Nephron progenitor cell (in vitro differentiated cells): ENCODE data around the gene CSRNP2.

Source experiments
- DNase-seq: peaks from one replicate; pipeline ENCODE4 v3.0.0; 2021
- H3K27ac Mint-ChIP-seq: 2 replicates; pipeline ENCODE4 v1.8.0; 2021; ENCODE audit warnings: mild to moderate bottlenecking, moderate library complexity, mixed read lengths
- H3K27me3 Mint-ChIP-seq: 2 replicates; pipeline ENCODE4 v1.8.0; 2021; ENCODE audit warnings: mild to moderate bottlenecking, low read depth, mixed read lengths; ENCODE audit not compliant: poor library complexity
- H3K36me3 Mint-ChIP-seq: 2 replicates; pipeline ENCODE4 v1.8.0; 2021; ENCODE audit warnings: low read depth, mixed read lengths
- H3K4me1 Mint-ChIP-seq: 2 replicates; pipeline ENCODE4 v1.8.0; 2021; ENCODE audit warnings: mixed read lengths
- H3K4me3 Mint-ChIP-seq: 2 replicates; pipeline ENCODE4 v1.8.0; 2021; ENCODE audit warnings: mild to moderate bottlenecking, moderate library complexity, mixed read lengths
- H3K9me3 Mint-ChIP-seq: 2 replicates; pipeline ENCODE4 v1.8.0; 2021; ENCODE audit warnings: mild to moderate bottlenecking, moderate library complexity, mixed read lengths
- CTCF ChIP-seq: fragments of 200-600 bp; sonication (generic); IDR thresholded peaks from 2 replicates; pipeline ENCODE4 v1.5.0; 2021; ENCODE audit warnings: antibody characterized with exemption

Gene CSRNP2

GRCh38 chr12:51025338-51025835 lies 58.0 kb downstream of the CSRNP2 start:
- DNase-seq = no peak

GRCh38 chr12:51023625-51024382 lies 59.6 kb downstream of the CSRNP2 start:
- DNase-seq = no peak
- peaks cover 15% of the 10 kb centered on the region for H3K36me3 Mint-ChIP-seq
- peak overlapping the region; percentile 96 for H3K27ac Mint-ChIP-seq
- no peaks in the 10 kb centered on the region for H3K9me3 Mint-ChIP-seq
- H3K4me3 Mint-ChIP-seq = peak overlapping the region; percentile 83
- peaks cover 61% of the 10 kb centered on the region for H3K4me1 Mint-ChIP-seq
- H3K27me3 Mint-ChIP-seq = peaks cover 6% of the 10 kb centered on the region
- no peak for TF ChIP-seq CTCF

More at GRCh38 chr12:51025338-51025835, 58.0 kb downstream of the CSRNP2 start:
- peak overlapping the region; percentile 83 for H3K4me3 Mint-ChIP-seq
- H3K4me1 Mint-ChIP-seq = peaks cover 72% of the 10 kb centered on the region
- H3K27ac Mint-ChIP-seq = peak overlapping the region; percentile 96
- H3K36me3 Mint-ChIP-seq = peaks cover 14% of the 10 kb centered on the region
- H3K9me3 Mint-ChIP-seq = no peaks in the 10 kb centered on the region
- TF ChIP-seq CTCF = no peak
- peaks cover 7% of the 10 kb centered on the region for H3K27me3 Mint-ChIP-seq

GRCh38 chr12:51021694-51022093 lies 61.7 kb downstream of the CSRNP2 start:
- no peak overlapping the region for H3K4me3 Mint-ChIP-seq
- H3K36me3 Mint-ChIP-seq = peaks cover 15% of the 10 kb centered on the region
- no peak for DNase-seq
- peaks cover 44% of the 10 kb centered on the region for H3K4me1 Mint-ChIP-seq
- H3K27ac Mint-ChIP-seq = peak overlapping the region; percentile 86
- no peaks in the 10 kb centered on the region for H3K9me3 Mint-ChIP-seq
- H3K27me3 Mint-ChIP-seq = no peaks in the 10 kb centered on the region
- no peak for TF ChIP-seq CTCF

GRCh38 chr12:51020448-51021182 lies 62.8 kb downstream of the CSRNP2 start:
- Mint-ChIP-seq H3K4me1 (peaks cover 42% of the 10 kb centered on the region), H3K27me3 (no peaks in the 10 kb centered on the region), H3K27ac (peak overlapping the region; percentile 71), H3K9me3 (no peaks in the 10 kb centered on the region), H3K4me3 (peak overlapping the region; percentile 28), H3K36me3 (peaks cover 15% of the 10 kb centered on the region)
- no peak for DNase-seq
- TF ChIP-seq CTCF = no peak

GRCh38 chr12:51019927-51020326 lies 63.5 kb downstream of the CSRNP2 start:
- H3K27ac Mint-ChIP-seq = no peak overlapping the region
- no peaks in the 10 kb centered on the region for H3K9me3 Mint-ChIP-seq
- peaks cover 15% of the 10 kb centered on the region for H3K36me3 Mint-ChIP-seq
- TF ChIP-seq CTCF = no peak
- H3K4me1 Mint-ChIP-seq = peaks cover 35% of the 10 kb centered on the region
- H3K4me3 Mint-ChIP-seq = no peak overlapping the region
- no peak for DNase-seq
- no peaks in the 10 kb centered on the region for H3K27me3 Mint-ChIP-seq
